HG02884 (cell line): ENCODE measurements around the gene DISC1.
"Not testable (repeated sequence)": the region's sequence is repeated elsewhere in the genome, so short reads cannot be mapped to it uniquely, and the experiment has no call there.

Source experiments
- ATAC-seq: cut with Tn5 transposase; IDR thresholded peaks from one replicate; pipeline ENCODE4 v1.9.1; 2021; ENCODE audit warnings: mild to moderate bottlenecking, moderate library complexity; ENCODE audit not compliant: unreplicated experiment

Gene DISC1

DNA sequence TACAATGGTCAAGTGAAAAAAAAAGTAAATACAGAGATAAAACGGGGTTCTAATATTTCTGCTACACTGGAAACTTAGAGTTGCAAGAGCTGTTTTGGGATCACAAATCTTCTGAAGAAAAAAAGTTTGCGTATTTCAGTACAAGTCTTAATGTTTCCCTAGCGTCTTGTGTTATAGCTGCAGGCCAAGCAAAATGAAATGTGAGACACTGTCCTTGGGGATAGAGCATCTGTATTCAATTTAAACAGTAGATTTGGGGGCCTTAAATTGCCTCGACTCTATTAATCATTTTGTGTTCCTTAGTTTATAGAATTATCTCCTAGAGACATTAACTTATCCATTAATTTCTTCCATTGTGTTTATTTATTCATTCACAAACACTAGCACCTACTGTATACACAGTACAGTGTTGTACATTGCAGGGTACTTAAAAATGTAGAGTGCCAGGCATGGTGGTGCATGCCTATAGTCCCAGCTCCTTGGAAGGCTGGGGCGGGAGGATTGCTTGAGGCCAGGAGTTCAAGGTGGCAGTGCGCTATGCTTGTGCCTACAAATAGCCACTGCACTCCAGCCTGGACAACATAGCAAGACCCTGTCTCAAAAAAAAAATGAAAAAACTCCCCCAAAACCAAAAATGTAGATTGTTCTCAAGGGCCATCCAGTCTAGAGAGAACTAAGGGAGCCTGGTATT, 7.9 kb downstream of the DISC1 start:
- ATAC-seq, result no peak

DNA sequence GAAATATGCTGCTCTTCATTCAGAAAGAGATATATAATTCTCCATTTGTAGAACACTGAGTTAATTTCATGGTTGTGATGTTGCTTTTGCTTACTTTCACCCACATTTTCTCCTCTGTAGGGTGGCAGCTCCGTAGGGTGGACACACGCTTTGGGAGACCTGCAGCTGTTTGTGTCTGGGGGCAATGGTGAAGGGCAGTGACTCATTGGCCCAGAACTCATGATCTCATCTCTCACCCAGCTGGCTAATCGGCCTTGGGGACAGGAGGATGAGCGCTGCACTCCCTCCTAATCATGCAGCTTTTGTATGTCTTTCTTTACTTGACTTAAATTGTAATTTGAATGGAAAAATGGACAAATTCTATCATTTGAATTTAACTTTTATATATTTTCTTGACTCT, 9.6 kb downstream of the DISC1 start:
- no peak for ATAC-seq

DNA sequence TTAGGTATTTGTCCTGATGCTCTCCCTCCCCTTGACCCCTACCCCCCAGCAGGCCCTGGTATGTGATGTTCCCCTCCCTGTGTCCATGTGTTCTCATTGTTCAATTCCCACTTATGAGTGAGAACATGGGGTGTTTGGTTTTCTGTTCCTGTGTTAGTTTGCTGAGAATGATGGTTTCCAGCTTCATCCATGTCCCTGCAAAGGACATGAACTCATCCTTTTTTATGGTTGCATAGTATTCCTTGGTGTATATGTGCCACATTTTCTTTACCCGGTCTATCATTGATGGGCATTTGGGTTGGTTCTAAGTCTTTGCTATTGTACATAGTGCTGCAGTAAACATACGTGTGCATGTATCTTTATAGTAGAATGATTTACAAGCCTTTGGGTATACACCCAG, 10.3 kb downstream of the DISC1 start:
- not testable (repeated sequence) for ATAC-seq

DNA sequence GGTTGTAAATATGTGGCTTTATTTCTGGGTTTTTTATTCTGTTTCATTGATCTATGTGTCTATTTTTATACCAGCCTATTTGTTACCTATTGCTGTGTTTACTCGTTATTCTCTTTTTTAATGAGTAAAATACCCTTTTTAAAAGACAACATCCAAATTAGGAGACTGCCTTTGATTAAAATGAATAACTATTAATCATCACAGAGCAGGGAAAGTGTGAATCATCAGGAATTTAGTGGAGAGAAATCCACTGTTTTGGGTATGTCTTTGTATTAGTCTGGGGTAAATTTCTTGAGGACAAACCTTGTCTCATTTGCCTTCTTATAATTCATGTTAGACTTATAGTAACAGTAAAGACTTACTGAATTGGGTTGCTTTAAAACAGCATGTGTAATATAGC, 12.1 kb downstream of the DISC1 start:
- no peak for ATAC-seq

DNA sequence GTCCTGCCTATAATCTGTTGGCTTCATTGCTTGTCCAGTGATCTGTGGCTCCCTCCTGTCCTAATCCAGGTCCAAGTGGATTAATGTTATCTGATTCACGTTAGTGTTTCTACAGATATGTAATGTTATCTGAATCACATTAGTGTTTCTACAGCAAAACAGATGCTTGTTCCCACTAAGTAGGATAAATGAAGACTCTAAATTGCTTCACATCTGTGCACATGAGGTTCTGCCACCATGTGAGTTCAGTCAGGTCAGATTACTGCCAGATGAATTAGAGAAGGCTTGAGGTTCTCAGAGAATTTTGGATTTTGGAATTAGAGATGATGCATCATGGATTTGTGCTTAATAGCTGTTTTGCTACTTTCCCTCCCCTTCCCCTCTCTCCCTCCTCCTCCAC, 13.2 kb downstream of the DISC1 start:
- ATAC-seq, result no peak

DNA sequence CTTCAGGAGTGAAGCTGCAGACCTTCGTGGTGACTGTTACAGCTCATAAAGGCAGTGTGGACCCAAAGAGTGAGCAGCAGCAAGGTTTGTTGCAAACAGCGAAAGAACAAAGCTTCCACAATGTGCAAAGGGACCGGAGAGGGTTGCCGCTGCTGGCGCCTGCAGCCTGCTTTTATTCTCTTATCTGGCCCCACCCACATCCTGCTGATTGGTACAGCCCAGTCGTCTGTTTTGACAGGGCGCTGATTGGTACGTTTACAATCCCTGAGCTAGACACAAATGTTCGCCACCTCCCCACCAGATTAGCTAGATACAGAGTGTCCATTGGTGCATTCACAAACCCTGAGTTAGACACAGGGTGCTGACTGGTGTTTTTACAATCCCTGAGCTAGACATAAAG, 14.9 kb downstream of the DISC1 start:
- not testable (repeated sequence) for ATAC-seq

DNA sequence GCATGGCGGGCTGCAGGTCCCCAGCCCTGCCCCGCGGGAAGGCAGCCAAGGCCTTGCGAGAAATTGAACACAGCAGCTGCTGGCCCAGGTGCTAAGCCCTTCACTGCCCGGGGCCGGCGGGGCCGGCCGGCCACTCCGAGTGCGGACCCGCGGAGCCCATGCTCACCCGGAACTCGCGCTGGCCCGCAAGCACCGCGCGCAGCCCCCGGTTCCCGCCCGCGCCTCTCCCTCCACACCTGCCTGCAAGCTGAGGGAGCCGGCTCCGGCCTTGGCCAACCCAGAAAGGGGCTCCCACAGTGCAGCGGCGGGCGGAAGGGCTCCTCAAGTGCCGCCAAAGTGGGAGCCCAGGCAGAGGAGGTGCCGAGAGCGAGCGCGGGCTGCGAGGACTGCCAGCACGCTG, 15.5 kb downstream of the DISC1 start:
- not testable (repeated sequence) for ATAC-seq

DNA sequence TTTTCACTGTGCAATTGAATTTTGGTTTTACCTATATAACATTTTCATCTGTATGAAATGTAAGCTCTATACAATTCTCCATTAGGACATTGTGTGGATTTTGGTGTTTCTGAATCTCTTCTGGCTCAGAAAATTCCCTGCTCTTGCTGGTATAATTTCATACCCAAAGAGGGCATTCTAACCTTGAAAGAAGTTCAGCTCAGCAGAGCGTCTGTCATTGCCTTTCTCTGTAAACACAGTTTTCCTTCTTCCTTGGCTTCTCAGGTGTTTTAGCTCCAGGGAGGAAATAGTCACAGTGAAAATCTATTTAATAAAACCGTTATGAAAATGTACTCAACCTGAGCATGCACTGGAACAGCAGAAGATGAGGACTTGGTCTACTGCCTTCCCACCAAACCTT, 16.0 kb downstream of the DISC1 start:
- no peak for ATAC-seq

DNA sequence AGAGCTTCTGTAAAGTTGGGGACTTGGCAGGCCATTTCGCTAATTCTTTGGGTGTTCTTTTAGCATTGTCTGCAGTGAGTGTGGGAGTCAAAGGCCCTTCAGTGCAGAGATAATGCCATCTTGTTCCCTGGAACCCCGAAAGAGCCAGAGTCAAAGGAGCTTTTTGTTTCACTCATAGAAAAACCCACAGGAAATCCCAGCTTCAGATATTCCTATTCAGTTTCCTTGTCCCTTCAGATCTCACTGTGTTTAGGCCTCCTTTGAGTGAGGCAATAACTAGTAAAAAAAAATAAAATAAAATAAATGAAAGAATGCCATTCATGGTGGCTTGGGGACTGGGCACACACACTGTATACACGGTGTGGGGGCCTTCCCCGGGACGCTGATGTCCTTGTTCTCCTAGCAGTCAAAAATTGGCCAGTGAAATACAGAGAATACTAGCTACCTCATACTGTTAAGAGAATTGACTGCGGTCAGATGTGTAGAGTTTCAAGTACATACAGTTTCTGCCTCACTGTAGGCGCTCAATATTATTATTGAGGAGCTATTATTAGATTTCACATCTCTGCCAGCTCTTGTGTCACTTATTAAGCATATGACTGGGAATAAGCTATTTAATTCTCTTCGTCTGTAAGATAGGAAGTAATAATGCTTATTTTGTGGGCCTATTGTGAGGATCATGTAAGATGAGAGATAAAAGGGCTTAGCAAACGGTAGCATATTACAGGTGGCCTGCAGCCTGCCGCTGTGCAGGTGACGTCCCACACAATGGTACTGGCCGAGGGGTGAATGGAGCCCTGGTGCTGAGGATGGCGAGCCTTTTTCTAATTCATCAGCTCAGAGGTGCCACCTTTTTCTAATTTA, 16.7 kb downstream of the DISC1 start:
- no peak for ATAC-seq

DNA sequence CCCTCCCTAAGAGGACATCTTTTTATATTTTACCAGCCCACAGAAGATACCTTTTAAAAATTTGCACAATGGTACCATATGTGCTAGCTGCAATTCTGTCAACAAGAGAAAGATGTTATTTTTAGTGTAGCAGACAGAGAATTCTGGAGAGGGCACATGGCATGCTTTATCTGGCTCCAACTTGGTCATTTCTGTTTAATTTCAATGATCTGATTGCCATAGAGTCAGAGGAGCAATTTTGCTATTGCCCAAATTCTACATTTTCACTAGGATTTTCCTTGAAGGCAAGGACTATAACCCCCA, 17.3 kb downstream of the DISC1 start:
- ATAC-seq, result no peak

DNA sequence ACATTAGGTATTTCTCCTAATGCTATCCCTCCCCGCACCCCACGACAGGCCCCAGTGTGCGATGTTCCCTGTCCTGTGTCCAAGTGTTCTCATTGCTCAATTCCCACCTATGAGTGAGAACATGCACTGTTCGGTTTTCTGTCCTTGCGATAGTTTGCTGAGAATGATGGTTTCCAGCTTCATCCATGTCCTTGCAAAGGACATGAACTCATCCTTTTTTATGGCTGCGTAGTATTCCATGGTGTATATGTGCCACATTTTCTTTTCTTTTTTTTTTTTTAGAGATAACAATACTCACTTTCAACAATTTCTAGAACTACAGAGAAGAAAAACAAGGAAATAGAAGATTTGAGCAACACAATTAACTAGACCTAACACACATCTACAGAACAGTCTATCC, 19.0 kb downstream of the DISC1 start:
- not testable (repeated sequence) for ATAC-seq

DNA sequence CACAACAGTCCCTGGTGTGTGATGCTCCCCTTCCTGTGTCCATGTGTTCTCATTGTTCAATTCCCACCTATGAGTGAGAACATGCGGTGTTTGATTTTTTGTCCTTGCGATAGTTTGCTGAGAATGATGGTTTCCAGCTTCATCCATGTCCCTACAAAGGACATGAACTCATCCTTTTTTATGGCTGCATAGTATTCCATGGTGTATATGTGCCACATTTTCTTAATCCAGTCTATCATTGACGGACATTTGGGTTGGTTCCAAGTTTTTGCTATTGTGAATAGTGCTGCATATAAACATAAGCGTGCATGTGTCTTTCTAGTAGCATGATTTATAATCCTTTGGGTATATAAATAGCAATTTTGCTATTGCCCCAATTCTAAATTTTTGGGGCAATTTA, 19.6 kb downstream of the DISC1 start:
- not testable (repeated sequence) for ATAC-seq

DNA sequence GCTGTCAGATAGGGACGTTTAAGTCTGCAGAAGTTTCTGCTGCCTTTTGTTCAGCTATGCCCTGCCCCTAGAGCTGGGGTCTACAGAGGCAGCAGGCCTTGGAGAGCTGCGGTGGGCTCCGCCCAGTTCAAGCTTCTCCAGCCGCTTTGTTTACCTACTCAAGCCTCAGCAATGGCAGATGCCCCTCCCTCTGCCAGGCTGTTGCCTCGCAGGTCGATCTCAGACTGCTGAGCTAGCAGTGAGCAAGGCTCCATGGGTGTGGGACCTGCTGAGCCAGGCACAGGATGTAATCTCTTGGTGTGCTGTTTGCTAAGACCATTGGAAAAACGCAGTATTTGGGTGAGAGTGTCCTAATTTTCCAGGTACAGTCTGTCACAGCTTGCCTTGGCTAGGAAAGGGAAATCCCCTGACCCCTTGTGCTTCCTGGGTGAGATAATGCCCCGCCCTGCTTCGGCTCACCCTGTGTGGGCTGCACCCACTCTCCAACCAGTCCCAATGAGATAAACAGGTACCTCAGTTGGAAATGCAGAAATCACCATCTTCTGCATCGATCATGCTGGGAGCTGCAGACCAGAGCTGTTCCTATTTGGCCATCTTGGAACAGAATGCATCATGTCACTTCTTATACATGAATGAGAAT, 25.2 kb downstream of the DISC1 start:
- not testable (repeated sequence) for ATAC-seq

DNA sequence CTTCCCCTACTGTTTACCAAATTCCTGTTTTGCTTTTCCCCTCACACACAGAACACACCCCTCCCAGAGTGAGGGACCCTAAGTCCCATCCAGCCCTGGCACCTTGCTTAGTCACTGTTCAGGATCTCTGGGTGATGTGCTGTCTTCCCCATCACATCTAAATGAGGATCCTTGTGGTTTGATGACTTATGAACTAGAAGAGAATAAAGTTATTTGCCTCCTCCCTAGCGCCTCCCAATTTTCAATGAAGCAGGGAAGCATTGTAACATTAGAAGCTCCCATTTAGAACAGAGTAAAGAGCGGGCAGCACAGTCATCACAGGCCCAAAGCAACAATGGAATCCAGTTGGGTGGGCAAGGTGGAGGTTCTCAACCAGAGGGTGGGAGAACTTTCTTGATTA, 27.0 kb downstream of the DISC1 start:
- no peak for ATAC-seq

DNA sequence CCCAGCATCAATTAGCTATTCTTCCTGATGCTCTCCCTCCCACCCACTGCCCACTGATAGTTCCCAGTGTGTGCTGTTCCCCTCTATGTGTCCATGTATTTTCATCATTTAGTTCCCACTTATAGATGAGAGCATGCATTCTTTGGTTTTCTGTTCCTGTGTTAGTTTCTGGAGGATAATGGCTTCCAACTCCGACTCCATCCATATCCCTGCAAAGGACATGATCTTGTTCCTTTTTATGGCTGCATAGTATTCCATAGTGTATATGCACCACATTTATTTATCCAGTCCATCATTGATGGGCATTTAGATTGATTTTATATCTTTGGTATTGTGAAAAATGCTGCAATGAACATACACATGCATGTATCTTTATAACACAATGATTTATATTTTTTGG, 30.2 kb downstream of the DISC1 start:
- ATAC-seq, result no peak

DNA sequence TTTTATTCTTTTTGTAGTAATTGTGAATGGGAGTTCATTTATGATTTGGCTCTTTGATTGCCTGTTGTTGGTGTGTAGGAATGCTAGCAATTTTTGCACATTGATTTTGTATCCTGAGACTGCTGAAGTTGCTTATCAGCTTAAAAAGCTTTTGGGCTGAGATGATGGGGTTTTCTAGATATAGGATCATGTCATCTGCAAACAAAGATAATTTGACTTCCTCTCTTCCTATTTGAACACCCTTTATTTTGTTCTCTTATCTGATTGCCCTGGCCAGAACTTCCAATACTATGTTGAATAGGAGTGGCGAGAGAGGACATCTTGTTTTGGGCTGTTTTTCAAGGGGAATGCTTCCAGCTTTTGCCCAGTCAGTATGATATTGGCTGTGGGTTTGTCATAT, 31.6 kb downstream of the DISC1 start:
- ATAC-seq, result not testable (repeated sequence)

DNA sequence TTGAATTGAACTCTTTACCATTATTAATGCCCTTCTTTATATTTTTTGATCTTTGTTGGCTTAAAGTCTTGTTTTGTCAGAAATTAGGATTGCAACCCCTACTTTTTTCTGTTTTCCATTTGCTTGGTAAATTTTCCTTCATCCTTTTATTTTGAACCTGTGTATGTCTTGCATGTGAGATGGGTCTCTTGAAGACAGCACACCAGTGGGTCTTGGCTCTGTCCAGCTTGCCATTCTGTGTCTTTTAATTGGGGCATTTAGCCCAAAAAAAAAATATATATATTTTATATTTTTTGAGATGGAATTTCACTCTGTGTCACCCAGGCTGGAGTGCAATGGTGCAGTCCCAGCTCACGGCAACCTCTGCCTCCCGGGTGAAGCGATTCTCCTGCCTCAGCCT, 33.6 kb downstream of the DISC1 start:
- no peak for ATAC-seq

DNA sequence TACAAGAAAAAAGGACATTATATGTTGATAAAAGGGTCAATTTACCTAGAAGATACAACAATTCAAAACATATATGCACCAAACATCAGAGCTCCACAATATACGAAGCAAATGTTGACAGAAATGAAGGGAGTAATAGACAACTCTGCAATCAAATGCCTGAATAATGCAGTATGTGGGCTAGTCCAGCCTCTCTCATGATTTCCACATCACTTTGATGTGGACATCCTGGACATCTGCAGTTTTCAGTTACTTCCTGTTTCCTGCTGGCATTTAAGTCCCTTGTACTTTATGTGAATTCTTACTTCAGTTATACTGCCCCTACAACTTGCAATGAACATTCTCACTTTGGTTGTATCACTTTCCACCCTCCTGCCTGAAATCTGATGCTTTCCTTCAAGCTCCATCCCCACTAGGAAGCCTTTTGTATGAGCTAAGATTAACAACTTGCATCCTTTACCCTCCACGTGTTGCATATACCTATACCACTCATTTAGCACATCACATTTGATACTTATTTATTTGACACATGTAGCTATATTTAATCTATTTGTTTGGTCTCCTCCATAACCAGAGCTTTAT, 36.7 kb downstream of the DISC1 start:
- no peak for ATAC-seq

DNA sequence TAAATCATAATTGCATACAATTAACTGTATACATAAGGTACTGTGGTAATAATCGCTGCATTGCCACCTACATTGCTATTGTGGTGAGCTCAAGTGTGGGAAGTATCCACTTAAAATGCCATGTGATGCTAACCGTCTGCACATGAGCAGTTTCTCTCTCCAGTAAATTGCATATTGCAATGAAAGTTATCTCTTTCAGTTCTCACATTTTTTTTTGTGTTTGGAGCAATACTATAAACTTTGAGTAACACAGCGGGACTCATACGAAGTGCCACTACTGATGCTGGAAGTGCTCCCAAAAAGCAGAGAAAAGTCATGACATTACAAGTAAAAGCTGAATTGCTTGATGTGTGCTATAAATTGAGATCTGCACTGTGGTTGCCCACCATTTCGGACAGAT, 38.5 kb downstream of the DISC1 start:
- no peak for ATAC-seq

DNA sequence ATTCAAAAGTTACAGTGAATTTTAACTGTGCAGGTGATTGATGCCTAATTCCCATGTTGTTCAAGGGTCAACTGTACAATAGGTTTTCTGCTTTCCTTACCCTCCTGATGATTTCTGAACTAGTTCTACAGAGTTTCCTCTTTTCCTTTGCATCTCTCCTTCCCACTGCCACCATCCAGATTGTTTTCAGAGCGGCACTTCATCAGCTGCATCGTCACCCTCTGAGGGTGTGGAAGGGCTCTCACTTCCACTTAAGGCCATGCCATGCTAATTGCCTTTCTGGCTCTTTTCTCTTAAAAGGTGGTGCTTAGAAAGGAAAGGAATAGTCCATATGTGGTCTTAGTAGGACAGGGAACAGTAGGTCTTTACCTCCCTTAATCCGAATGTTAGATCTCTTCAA, 39.1 kb downstream of the DISC1 start:
- ATAC-seq, result no peak

DNA sequence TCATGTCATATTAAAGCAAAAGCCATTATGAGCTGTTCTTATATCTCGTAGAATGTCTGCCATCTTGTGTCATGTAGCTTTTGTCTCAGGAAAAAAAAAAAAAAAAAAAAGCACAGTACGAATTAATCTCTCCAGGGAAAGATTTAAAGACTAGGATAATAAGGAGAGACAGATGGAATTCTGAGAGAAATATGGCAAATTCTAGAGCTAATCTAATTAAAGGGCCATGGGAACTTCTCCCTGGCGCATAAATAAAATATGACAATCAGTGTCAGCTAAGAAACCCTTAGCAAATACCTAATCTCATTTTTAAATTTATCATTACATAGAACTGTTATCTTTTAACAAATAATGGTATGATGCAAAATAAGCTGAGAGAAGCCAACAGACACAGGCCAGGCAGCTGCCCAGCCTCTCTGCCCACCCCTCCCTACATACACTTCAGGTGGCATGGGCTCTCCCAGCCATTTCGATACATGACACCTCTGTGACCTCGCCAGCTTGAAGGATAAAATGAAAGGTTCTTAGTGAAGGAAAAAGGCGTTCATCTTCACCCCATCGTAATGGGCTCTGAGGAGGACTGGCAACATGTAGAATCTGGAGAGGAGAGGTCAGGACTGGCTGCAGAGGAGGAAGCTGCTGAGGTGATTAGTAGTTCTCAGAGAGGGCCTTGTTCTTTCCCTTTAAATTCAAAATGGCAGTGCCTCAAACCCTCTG, 39.8 kb downstream of the DISC1 start:
- ATAC-seq, result no peak
